IPS-15b (cell line): Measurements from ENCODE around the gene BICC1.

ENCODE experiments used
- H3K27me3 ChIP-seq: one replicate; pipeline ENCODE4 v1.6.1; 2013; ENCODE audit warnings: low read length; ENCODE audit not compliant: control insufficient read depth, insufficient read depth
- H3K36me3 ChIP-seq: one replicate; pipeline ENCODE4 v1.6.1; 2013; ENCODE audit warnings: low read length; ENCODE audit not compliant: control insufficient read depth, insufficient read depth
- H3K4me1 ChIP-seq: one replicate; pipeline ENCODE4 v1.6.1; 2013; ENCODE audit warnings: mild to moderate bottlenecking, low read length; ENCODE audit not compliant: control insufficient read depth, insufficient read depth
- H3K4me3 ChIP-seq: one replicate; pipeline ENCODE4 v1.5.1; 2013; ENCODE audit warnings: low read depth, low read length
- H3K9ac ChIP-seq: one replicate; pipeline ENCODE4 v1.6.1; 2013; ENCODE audit warnings: low read depth, mild to moderate bottlenecking, low read length
- H3K9me3 ChIP-seq: one replicate; pipeline ENCODE4 v1.6.1; 2013; ENCODE audit warnings: mild to moderate bottlenecking, low read length; ENCODE audit not compliant: control insufficient read depth, insufficient read depth

Gene BICC1

DNA sequence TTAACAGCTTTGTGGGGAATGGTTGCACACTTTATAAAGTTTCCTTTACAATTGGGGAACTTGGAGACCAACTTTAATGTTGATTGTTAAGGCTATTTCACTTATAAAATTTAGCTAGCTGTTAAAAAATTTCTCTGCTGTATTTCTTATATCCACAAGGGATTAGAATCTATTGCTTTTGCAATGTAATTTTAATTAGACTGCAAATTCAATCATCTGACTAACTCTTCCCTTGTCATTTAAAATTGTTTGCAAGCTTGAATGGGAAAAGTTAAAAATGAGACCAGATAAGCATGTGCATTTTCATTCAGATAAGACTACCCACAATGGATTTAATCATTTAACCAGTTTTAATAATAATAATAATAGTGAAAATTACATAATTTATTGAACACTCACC, 213.2 kb downstream of the BICC1 start:
- Histone ChIP-seq H3K9ac (no peak overlapping the region), H3K9me3 (peaks cover 3% of the 10 kb centered on the region), H3K4me1 (no peaks in the 10 kb centered on the region), H3K4me3 (no peak overlapping the region), H3K36me3 (no peaks in the 10 kb centered on the region), H3K27me3 (no peaks in the 10 kb centered on the region)

DNA sequence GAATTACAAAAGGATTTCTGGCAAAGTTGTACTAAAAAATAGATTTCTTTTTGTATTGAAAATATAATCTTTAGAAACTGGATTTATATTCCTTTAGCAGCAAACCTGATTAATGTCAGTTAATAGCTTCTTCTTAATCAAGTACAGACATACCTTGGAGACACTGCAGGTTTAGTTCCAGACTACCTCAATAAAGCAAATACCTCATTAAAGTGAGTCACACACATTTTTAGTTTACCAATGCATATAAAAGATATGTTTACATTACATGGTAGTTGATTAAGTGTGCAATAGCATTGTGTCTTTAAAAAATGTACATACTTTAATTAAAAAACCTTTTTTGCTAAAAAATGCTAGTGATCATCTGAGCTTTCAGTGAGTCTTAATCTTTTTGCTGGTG, 215.0 kb downstream of the BICC1 start:
- H3K36me3 ChIP-seq, result no peaks in the 10 kb centered on the region
- no peaks in the 10 kb centered on the region for H3K4me1 ChIP-seq
- H3K27me3 ChIP-seq, result no peaks in the 10 kb centered on the region
- no peak overlapping the region for H3K9ac ChIP-seq
- H3K9me3 ChIP-seq, result peaks cover 3% of the 10 kb centered on the region
- H3K4me3 ChIP-seq, result no peak overlapping the region

DNA sequence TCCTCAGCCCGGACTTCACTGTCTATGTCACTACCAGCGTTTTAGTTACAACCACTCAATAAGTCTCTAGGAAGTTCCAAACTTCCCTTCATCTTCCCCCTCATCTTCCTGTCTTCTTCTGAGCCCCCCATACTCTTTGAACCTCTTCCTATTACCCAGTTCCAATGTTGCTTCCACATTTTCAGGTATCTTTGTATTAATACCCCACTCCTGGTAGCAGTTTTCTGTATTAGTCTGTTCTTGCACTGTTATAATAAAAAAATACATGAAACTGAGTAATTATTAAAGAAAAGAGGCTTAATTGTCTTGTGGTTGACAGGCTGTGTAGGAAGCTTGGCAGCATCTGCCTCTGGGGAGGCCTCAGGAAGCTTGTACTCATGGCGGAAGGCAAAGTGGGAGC, 218.6 kb downstream of the BICC1 start:
- H3K9ac ChIP-seq, result no peak overlapping the region
- H3K36me3 ChIP-seq, result no peaks in the 10 kb centered on the region

DNA sequence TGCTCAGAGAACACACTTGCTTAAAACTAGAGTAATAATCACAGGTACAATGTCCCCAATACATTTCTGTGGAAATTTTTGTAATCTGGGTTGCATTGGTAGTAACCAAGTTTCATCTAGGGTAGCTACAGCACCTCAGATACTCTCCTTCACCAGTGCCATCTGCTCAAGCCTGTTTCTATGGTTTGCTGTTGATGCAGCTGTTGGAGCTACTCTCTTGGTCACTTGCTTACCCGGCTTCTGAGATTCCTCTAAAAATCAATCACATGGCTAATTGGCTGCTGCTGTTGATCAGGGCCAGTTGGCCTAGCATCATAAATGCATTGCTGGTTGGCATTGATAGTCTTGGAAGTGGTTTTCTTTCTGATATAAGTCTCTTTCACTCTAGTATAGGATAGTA, 220.8 kb downstream of the BICC1 start:
- no peak overlapping the region for H3K4me3 ChIP-seq
- no peaks in the 10 kb centered on the region for H3K27me3 ChIP-seq
- no peaks in the 10 kb centered on the region for H3K4me1 ChIP-seq
- H3K36me3 ChIP-seq, result no peaks in the 10 kb centered on the region
- H3K9ac ChIP-seq, result no peak overlapping the region
- peaks cover 3% of the 10 kb centered on the region for H3K9me3 ChIP-seq

More for the DNA sequence above, 218.6 kb downstream of the BICC1 start:
- peaks cover 3% of the 10 kb centered on the region for H3K9me3 ChIP-seq
- H3K4me3 ChIP-seq, result no peak overlapping the region
- no peaks in the 10 kb centered on the region for H3K27me3 ChIP-seq
- H3K4me1 ChIP-seq, result no peaks in the 10 kb centered on the region

DNA sequence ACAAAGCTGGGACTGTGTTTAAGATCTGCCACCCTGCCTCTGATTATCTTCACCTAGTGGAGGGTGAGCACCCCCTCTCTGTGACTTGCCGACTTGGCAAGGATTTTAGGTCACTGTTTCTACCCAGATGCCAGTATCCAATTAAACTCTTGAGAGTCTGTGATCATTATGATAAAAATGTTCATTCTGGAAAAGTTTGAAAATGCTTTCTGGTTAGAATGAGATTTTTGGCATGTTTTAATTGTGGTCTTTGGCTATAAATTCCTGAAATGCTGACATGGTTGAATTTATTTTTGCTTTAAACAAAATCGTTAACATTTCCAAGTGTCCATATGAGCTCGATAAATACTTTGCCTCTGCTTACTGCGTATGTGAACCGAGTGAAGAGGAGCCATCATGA, 221.4 kb downstream of the BICC1 start:
- Histone ChIP-seq H3K27me3 (no peaks in the 10 kb centered on the region), H3K4me3 (no peak overlapping the region), H3K9me3 (peaks cover 3% of the 10 kb centered on the region), H3K4me1 (no peaks in the 10 kb centered on the region), H3K9ac (no peak overlapping the region), H3K36me3 (no peaks in the 10 kb centered on the region)

DNA sequence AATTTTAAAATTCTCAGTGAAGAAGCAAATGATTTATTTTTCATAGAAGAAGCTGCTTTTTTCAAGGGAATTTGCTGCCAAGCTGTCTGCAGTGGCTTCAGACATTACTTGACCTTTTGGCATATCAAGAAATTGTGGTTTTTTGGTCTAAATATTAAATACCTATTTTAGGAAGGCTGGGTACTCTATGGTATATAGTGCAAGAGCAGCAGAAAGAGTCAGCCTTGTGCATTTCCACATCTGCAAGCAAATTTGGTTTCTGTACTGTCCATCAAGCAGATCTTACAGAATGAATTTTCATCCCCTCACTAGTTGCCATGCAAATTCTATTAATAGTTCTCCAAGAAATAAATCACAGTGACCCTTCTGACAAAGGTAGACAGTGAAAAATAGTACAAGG, 222.0 kb downstream of the BICC1 start:
- Histone ChIP-seq H3K4me1 (no peaks in the 10 kb centered on the region), H3K9ac (no peak overlapping the region)

DNA sequence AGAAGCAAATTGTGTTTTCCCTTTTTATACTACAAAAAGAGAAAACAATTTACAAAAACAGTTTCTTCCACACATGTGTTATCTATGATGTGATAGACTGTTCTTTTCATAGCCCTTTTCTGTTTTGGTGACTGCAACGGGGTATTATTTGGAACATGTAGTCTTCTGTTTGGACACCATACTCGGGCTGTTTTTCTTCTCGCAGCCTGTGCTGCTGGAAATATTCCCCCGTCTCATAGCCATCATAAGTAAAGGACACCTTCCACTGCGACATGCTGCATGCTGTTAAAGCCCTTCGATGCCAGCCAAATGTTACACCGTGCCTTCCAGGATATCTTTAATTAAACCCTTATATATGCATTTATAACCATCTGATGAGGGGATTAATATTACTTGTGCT, 222.4 kb downstream of the BICC1 start:
- Histone ChIP-seq H3K4me3 (no peak overlapping the region), H3K4me1 (no peaks in the 10 kb centered on the region), H3K9ac (no peak overlapping the region), H3K9me3 (peaks cover 2% of the 10 kb centered on the region), H3K27me3 (no peaks in the 10 kb centered on the region), H3K36me3 (no peaks in the 10 kb centered on the region)

More for the DNA sequence above, 222.0 kb downstream of the BICC1 start:
- Histone ChIP-seq H3K4me3 (no peak overlapping the region), H3K27me3 (no peaks in the 10 kb centered on the region), H3K9me3 (peaks cover 3% of the 10 kb centered on the region), H3K36me3 (no peaks in the 10 kb centered on the region)

DNA sequence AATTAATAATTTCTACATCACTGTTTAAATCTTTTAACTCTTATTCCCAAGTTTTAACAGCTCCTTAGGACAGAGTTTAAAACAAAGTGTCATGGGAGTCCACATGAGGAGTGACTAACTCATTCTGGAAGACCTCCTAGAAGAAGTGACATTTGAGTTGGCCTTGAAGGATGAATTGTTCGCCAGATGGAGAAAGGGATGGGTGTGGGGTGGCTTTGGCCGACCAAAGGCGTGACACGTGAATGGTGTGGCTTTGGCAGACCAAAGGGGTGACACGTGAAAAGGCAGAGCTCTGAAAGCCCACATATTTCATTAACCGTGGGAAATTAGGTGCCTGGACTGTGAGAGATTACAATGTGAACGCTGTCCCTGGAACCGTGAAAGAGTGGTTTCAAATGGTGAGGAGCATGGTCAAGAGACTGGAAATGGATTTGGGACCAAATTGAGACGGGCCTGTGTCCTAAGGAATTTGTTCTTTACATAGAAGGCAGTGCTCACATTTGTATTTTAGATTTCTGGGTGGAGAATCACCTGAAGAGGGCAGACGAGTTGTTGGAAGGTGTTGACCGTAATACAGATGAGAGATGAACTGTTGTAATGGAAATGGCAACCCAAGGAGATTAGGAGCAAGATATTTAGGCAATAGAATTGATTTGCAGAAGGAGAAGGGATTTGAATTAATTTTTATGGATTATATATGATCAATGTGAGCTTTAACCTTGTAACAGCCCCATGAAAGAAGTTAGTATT, 228.1 kb downstream of the BICC1 start:
- Histone ChIP-seq H3K36me3 (no peaks in the 10 kb centered on the region), H3K9ac (no peak overlapping the region), H3K4me1 (no peaks in the 10 kb centered on the region), H3K27me3 (no peaks in the 10 kb centered on the region), H3K4me3 (no peak overlapping the region), H3K9me3 (no peaks in the 10 kb centered on the region)

DNA sequence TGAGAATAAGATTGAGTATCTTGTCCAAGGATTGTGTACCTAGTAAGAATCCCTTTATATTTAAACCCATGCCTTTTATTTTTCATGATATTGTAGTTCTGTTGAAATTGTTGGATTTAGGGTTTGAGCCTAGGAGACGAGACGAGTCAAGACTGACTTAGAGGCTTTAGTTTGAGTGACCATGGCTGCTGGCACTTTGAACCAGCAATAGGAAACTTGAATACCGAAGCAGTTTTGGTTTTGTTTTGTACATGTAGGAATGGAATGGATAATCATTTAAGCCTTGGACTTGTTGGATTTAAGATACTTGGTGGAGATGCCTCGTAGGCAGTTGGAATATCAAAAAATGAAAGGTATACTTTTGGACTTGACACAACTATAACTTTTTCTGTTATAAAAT, 229.0 kb downstream of the BICC1 start:
- no peaks in the 10 kb centered on the region for H3K27me3 ChIP-seq
- H3K9me3 ChIP-seq, result no peaks in the 10 kb centered on the region
- no peak overlapping the region for H3K9ac ChIP-seq
- no peak overlapping the region for H3K4me3 ChIP-seq
- H3K4me1 ChIP-seq, result peaks cover 6% of the 10 kb centered on the region
- no peaks in the 10 kb centered on the region for H3K36me3 ChIP-seq

DNA sequence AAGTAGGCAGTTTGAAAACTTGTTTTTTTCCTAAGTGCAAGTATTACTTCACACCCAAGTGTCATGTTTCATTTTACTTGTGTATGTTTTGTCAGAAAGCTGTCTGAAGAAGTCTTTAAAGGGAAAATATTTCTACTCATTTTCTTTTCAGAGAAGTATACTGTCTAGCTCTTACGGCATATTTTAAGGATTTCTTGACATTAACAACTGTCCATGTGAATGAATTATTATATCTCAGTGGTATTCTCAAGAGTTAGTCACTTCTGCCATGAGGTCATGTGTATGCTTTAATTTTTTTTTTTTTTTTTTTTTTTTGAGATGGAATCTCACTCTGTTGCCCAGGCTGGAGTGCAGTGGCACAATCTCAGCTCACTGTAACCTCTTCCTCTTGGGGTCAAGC, 229.5 kb downstream of the BICC1 start:
- no peaks in the 10 kb centered on the region for H3K9me3 ChIP-seq
- no peak overlapping the region for H3K9ac ChIP-seq
- no peaks in the 10 kb centered on the region for H3K36me3 ChIP-seq
- no peaks in the 10 kb centered on the region for H3K27me3 ChIP-seq
- peaks cover 8% of the 10 kb centered on the region for H3K4me1 ChIP-seq
- H3K4me3 ChIP-seq, result no peak overlapping the region

DNA sequence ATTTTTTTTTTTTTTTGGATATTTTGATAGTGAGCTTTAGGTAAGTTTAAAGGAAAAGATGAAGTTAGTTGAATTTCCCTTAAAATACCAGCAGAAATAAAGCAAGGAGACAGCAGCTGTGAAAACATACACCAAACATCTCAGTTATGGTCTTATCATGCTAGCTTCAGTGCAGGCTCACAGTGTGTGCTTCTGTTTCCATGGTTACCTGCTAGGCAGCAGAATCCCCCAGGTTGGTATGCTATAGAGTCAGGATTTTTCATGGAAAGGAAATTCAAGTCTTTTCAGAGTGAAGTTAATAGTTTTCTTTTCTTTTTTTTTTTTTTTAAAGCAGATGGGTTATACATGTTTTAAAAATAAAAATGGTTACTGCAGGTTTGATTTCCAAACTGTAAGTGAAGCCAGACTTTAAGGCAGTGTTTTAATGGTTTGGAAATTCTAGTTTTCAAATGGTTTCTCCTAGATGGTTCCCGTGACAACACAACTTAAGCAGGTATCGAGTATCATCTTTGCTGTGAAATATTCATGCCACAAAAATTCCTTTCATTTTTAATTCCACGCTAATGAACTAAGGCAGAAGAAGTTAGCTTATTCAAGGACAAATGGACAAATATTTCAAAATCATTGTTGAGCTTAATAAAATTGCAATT, 230.9 kb downstream of the BICC1 start:
- Histone ChIP-seq H3K4me3 (no peak overlapping the region), H3K9ac (no peak overlapping the region), H3K27me3 (no peaks in the 10 kb centered on the region), H3K9me3 (no peaks in the 10 kb centered on the region), H3K36me3 (no peaks in the 10 kb centered on the region), H3K4me1 (peaks cover 8% of the 10 kb centered on the region)

DNA sequence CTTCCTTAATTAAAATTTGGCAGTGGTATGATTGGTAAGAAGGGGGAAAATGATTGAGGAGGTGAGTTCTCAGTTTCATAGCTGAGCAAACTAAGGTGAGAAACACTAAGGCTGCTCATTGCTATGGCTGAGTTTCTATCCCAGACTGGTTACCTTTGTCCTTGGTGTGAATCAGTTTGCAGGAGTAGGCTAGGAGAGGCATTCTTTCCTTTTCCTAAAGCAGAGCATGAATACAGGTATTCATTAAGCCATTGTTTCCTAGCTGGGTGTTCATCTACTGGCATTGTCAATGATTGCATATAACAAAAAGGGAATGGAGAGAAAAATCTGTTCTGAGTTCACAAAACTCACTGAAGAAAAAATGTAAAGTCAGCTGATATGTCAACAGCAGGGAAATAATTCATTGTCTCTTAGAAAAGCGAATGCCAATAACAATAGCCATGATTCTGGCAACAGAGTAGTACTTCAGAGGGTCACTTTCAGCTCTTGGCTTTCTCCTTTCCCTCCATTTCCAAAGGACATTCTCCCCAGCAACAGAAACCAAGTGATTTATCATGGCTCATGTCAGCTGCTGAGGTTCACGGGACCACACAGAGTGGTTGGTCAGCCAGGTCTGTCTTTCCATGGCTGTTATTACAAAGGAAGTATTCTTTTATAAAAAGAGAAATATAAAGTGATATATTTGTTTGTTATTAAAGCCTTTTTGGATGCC, 234.0 kb downstream of the BICC1 start:
- Histone ChIP-seq H3K4me1 (peaks cover 8% of the 10 kb centered on the region), H3K4me3 (no peak overlapping the region), H3K9me3 (no peaks in the 10 kb centered on the region), H3K27me3 (no peaks in the 10 kb centered on the region), H3K36me3 (no peaks in the 10 kb centered on the region), H3K9ac (no peak overlapping the region)
